Sigmoid colon (tissue), 3 donors: ENCODE data around the gene RNASEL.

Experiments used
- POLR2A ChIP-seq, 2 donors: fragments of 450-650 bp; IDR thresholded peaks; one replicate each; pipeline ENCODE4 v1.6.1; 2016; ENCODE audit warnings: antibody characterized with exemption in 2 of 2, mild to moderate bottlenecking in 2 of 2, moderate library complexity in 2 of 2
- TF ChIP-seq, protein P1 (sequence below), 4 experiments: fragments of 450-650 bp in 3 of 4; fragments of 200-600 bp in 1 of 4; IDR thresholded peaks; one replicate each; pipeline ENCODE4 v1.5.1; 2016 to 2019; ENCODE audit warnings: antibody characterized with exemption in 4 of 4, mild to moderate bottlenecking in 3 of 4, moderate library complexity in 2 of 4

DNA sequence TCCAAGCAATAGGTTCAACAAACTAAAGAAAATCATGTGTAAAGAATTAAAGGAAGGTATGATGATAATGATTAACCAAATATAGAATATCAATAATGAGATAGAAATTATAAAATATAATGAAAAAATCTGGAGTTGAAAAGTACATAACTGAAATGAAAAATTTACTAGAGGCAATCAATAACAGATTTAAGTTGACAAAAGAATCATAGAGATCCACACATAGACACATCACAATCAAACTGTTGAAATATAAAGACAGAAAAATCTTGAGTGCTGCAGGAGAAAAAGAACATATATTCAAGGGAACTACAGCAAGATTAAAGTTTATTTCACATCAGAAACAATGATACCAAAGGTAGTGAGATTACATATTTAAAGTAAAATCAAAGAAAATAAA lies 63.7 kb downstream of the RNASEL start:
- TF ChIP-seq, protein P1, sequence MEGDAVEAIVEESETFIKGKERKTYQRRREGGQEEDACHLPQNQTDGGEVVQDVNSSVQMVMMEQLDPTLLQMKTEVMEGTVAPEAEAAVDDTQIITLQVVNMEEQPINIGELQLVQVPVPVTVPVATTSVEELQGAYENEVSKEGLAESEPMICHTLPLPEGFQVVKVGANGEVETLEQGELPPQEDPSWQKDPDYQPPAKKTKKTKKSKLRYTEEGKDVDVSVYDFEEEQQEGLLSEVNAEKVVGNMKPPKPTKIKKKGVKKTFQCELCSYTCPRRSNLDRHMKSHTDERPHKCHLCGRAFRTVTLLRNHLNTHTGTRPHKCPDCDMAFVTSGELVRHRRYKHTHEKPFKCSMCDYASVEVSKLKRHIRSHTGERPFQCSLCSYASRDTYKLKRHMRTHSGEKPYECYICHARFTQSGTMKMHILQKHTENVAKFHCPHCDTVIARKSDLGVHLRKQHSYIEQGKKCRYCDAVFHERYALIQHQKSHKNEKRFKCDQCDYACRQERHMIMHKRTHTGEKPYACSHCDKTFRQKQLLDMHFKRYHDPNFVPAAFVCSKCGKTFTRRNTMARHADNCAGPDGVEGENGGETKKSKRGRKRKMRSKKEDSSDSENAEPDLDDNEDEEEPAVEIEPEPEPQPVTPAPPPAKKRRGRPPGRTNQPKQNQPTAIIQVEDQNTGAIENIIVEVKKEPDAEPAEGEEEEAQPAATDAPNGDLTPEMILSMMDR (IDR thresholded peaks at IDR 0.05) = no peak
- no peak for TF ChIP-seq POLR2A (IDR thresholded peaks at IDR 0.05)
